HEK293 (cell line): ENCODE measurements around the gene P4HA3.

Experiments
- CTCF ChIP-seq: fragments of 450-650 bp; formaldehyde crosslinking; IDR thresholded peaks from 2 replicates; pipeline ENCODE4 v1.5.1; 2016; ENCODE audit warnings: missing biosample characterization, missing genetic modification characterization
- MZF1 ChIP-seq: fragments of 450-650 bp; formaldehyde crosslinking; IDR thresholded peaks from 2 replicates; pipeline ENCODE4 v1.5.1; 2017; ENCODE audit warnings: missing biosample characterization, missing genetic modification characterization, borderline replicate concordance
- ZBTB7A ChIP-seq: fragments of 450-650 bp; formaldehyde crosslinking; IDR thresholded peaks from 2 replicates; pipeline ENCODE4 v1.5.1; 2016; ENCODE audit warnings: low read depth, missing biosample characterization, missing genetic modification characterization
- ZNF704 ChIP-seq: fragments of 450-650 bp; formaldehyde crosslinking; IDR thresholded peaks from 2 replicates; pipeline ENCODE4 v1.5.1; 2016; ENCODE audit warnings: missing biosample characterization, missing genetic modification characterization

GRCh38 chr11:74299015-74299414 is 12.4 kb downstream of the P4HA3 start:
- no peak for TF ChIP-seq CTCF (tag by site-specific recombination)
- TF ChIP-seq ZBTB7A (tag by site-specific recombination), result no peak
- TF ChIP-seq ZNF704 (tag by site-specific recombination), result no peak
- TF ChIP-seq MZF1 (tag by site-specific recombination), result no peak
